Measurements from ENCODE around the gene BPI.
"Not testable (repeated sequence)": the region's sequence is repeated elsewhere in the genome, so short reads cannot be mapped to it uniquely, and the experiment has no call there.

BPI gene

GRCh38 chr20:38338849-38339520 lies 35.0 kb downstream of the BPI start:
- DNase-seq, result no peak

GRCh38 chr20:38339521-38339896 lies 35.6 kb downstream of the BPI start:
- not testable (repeated sequence) for DNase-seq

- no peak for DNase-seq
Observed at GRCh38 chr20:38339997-38340396, 36.0 kb downstream of the BPI start.

- no peak for DNase-seq
Observed at GRCh38 chr20:38340693-38341092, 36.7 kb downstream of the BPI start.

- no peak for DNase-seq
Observed at GRCh38 chr20:38342216-38342615, 38.3 kb downstream of the BPI start.

GRCh38 chr20:38342713-38343310 lies 38.9 kb downstream of the BPI start:
- DNase-seq, result no peak

- no peak for DNase-seq
Observed at GRCh38 chr20:38343311-38344106, 39.6 kb downstream of the BPI start.

GRCh38 chr20:38344107-38344701 lies 40.2 kb downstream of the BPI start:
- DNase-seq, result no peak

- no peak for DNase-seq
Observed at GRCh38 chr20:38345643-38346042, 41.7 kb downstream of the BPI start.

GRCh38 chr20:38346247-38346651 lies 42.3 kb downstream of the BPI start, which contains the start of gene LBP:
Gene LBP (plus strand): TSS chr20:38346482. CDS start chr20:38346517, 35 bp downstream.
- DNase-seq, result no peak

GRCh38 chr20:38346741-38347140 lies 42.8 kb downstream of the BPI start:
- DNase-seq, result no peak

GRCh38 chr20:38349856-38350255 lies 45.9 kb downstream of the BPI start:
- no peak for DNase-seq

GRCh38 chr20:38350879-38351775 lies 47.2 kb downstream of the BPI start:
- no peak for DNase-seq

- no peak for DNase-seq
Observed at GRCh38 chr20:38353316-38353715, 49.4 kb downstream of the BPI start.

GRCh38 chr20:38354227-38354626 lies 50.3 kb downstream of the BPI start:
- DNase-seq, result no peak

- DNase-seq, result no peak
Observed at GRCh38 chr20:38355161-38356012, 51.4 kb downstream of the BPI start.

GRCh38 chr20:38357653-38358207 lies 53.8 kb downstream of the BPI start:
- no peak for DNase-seq

- DNase-seq, result no peak
Observed at GRCh38 chr20:38358556-38358955, 54.6 kb downstream of the BPI start.

GRCh38 chr20:38363004-38363747 lies 59.2 kb downstream of the BPI start:
- no peak for DNase-seq

- no peak for DNase-seq
Observed at GRCh38 chr20:38369389-38369788, 65.4 kb downstream of the BPI start.
